ENCODE measurements around the gene THAP6. TPM values are rescaled to one million over a fixed set of nuclear protein-coding genes. Genes with fewer than 3 reads are reported as not detected.

Gene THAP6, protein sequence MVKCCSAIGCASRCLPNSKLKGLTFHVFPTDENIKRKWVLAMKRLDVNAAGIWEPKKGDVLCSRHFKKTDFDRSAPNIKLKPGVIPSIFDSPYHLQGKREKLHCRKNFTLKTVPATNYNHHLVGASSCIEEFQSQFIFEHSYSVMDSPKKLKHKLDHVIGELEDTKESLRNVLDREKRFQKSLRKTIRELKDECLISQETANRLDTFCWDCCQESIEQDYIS
- 14.5 TPM for polyA plus RNA-seq (2013)

DNA sequence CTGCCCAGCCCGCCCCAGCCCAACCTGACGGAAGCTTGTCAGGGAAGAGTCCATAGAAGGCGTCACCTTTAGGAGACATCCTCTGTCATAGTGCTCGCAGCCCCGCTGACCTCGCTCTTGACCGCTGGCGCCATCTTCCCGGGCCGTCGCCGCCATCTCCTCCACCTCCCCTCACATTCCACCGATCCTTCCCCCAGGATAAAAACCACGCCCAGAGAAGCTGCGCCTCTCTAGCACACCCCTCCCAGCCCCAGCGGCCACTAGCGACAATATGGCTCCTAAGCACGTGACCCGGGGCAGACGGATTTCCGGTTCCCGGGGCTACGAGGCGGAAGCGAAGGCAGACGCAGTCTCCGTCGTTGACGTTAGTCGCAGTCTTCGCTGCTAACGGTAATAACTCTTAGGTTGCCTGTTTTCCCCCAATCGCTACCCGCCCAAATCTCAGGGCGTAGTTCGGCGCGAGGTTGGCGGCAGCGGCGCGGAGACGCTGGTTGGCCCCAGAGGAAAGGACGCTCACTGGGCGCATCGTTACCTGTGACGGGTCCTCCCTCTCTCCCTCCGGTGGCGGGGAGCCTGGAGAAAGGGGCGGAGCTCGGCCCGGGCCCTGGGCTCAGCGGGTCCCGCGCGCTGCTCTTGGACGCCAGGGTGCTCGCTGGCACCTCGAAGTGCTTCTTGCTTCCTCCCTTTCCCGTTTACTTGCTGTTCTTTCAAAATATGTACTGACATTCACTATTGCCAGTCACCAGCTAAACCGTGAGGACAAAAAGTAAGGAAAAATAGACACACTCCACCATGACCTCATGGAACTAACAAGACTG is at the start of gene THAP6, which contains the start of gene RCHY1:
THAP6 (plus strand) TSS at position 343 of the 818 bp plus-strand sequence. CDS start 980 bp downstream, outside the sequence.
RCHY1 (minus strand) TSS at position 273 of the 818 bp plus-strand sequence; CDS start at position 156, 117 bp downstream.
- POLR2A ChIA-PET: interaction anchor here (1.2 kb wide), 1 partner anchor 210 kb away, joined by 3 read pairs; the partner anchor contains the start of gene USO1
- Histone ChIP-seq H3K36me3 (ENCODE audit: control insufficient read depth in 4 of 4, insufficient read depth in 4 of 4, low read length in 3 of 4) (peaks cover 3 to 20% (median 13%) of the 10 kb centered on the region in 4 experiments), H3K27ac (ENCODE audit: insufficient read depth in 1 of 2, low read depth in 1 of 2, low read length in 2 of 2, poor library complexity in 1 of 2, severe bottlenecking in 2 of 2) (peak within 1 kb of the TSS; percentile 85 to 94), H3K27me3 (replicated peaks in 2 of 5; ENCODE audit: control insufficient read depth in 4 of 5, insufficient read depth in 5 of 5, low read length in 4 of 5) (no peaks in the 10 kb centered on the region), H3K9me3 (ENCODE audit: control extremely low read depth in 1 of 5, control insufficient read depth in 4 of 5, insufficient read depth in 2 of 5, low read depth in 1 of 5, low read length in 4 of 5) (peaks cover 0 to 4% (median 2%) of the 10 kb centered on the region in 5 experiments), H3K4me1 (ENCODE audit: control extremely low read depth in 1 of 4, control insufficient read depth in 4 of 4, insufficient read depth in 4 of 4, low read length in 3 of 4) (peaks cover 29 to 38% (median 33%) of the 10 kb centered on the region in 4 experiments), H3K4me3 (ENCODE audit: control insufficient read depth in 1 of 7, extremely low read depth in 1 of 7, insufficient read depth in 4 of 7, low read depth in 2 of 7, low read length in 6 of 7) (peak within 1 kb of the TSS; percentile 89 to 97 (median 91))
- CTCF ChIA-PET: interaction anchor here (0.9 to 1.6 kb wide), 3 partner anchors 10 to 196 kb away, joined by 3 to 4 read pairs (median 3); no protein-coding TSS in a partner anchor
- peak; percentile 95 to 97 (median 96) for DNase-seq
- WGBS (ENCODE audit: insufficient coverage): under 1% methylated on average over 60 of the region's 61 CpGs

DNA sequence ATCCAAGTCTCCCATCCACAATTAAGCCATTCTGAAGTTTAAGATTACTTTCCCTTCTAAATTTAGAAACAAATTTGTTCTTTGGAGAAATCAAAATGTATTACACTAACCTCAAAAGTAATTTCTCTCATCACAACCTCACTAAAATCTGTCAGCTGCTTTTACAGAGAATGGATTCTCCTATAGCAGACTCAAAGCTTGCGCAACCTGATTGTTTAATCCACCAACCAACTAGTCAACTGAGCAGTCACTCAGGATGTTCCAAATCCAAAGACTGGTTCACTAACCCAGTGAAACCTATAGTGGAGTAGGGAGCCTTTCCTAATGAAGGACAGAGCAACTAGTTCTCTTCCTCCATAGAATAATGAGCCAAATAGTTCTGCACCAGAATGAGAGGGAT is 44.4 kb upstream of the THAP6 start:
- 88% methylated on average over 1 of the region's 1 CpG for WGBS (ENCODE audit: insufficient coverage)
- POLR2A ChIA-PET: no interaction called here

DNA sequence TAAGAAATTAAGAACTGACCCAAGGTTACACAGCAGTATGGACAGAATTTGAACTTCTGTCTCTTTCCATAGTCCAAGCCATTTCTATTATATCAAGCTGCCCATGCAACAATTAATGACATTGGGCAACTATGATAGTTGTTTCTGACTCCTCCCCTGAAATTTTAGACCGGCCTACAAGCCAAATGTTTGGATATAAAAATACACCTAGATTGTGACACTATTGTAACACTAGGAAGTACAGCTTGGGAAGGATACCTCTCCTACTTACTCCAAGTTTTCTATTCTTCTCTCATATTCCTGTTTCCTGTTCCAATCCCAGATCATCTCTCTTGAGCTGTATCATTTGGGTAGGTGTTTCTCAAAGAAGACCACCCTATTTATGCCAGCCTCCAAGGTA is 43.5 kb upstream of the THAP6 start:
- DNase-seq: no peak
- Histone ChIP-seq H3K4me1 (ENCODE audit: control extremely low read depth in 1 of 4, control insufficient read depth in 4 of 4, insufficient read depth in 4 of 4, low read length in 3 of 4) (no peaks in the 10 kb centered on the region), H3K4me3 (ENCODE audit: control insufficient read depth in 1 of 7, extremely low read depth in 1 of 7, insufficient read depth in 4 of 7, low read depth in 2 of 7, low read length in 6 of 7) (no peak overlapping the region), H3K36me3 (ENCODE audit: control insufficient read depth in 4 of 4, insufficient read depth in 4 of 4, low read length in 3 of 4) (no peaks in the 10 kb centered on the region), H3K27me3 (replicated peaks in 2 of 5; ENCODE audit: control insufficient read depth in 4 of 5, insufficient read depth in 5 of 5, low read length in 4 of 5) (no peaks in the 10 kb centered on the region), H3K9me3 (ENCODE audit: control extremely low read depth in 1 of 5, control insufficient read depth in 4 of 5, insufficient read depth in 2 of 5, low read depth in 1 of 5, low read length in 4 of 5) (no peaks in the 10 kb centered on the region), H3K27ac (ENCODE audit: insufficient read depth in 1 of 2, low read depth in 1 of 2, low read length in 2 of 2, poor library complexity in 1 of 2, severe bottlenecking in 2 of 2) (no peak overlapping the region)
- ChIA-PET CTCF (no interaction called here), POLR2A (no interaction called here)
- WGBS (ENCODE audit: insufficient coverage): 100% methylated on average over 1 of the region's 1 CpG

More for the DNA sequence above, 44.4 kb upstream of the THAP6 start:
- H3K4me3 ChIP-seq (ENCODE audit: control insufficient read depth in 1 of 7, extremely low read depth in 1 of 7, insufficient read depth in 4 of 7, low read depth in 2 of 7, low read length in 6 of 7): no peak overlapping the region
- H3K36me3 ChIP-seq (ENCODE audit: control insufficient read depth in 4 of 4, insufficient read depth in 4 of 4, low read length in 3 of 4): no peaks in the 10 kb centered on the region
- CTCF ChIA-PET: no interaction called here
- H3K4me1 ChIP-seq (ENCODE audit: control extremely low read depth in 1 of 4, control insufficient read depth in 4 of 4, insufficient read depth in 4 of 4, low read length in 3 of 4): no peaks in the 10 kb centered on the region
- DNase-seq: no peak
- H3K27ac ChIP-seq (ENCODE audit: insufficient read depth in 1 of 2, low read depth in 1 of 2, low read length in 2 of 2, poor library complexity in 1 of 2, severe bottlenecking in 2 of 2): no peak overlapping the region
- H3K27me3 ChIP-seq (replicated peaks in 2 of 5; ENCODE audit: control insufficient read depth in 4 of 5, insufficient read depth in 5 of 5, low read length in 4 of 5): no peaks in the 10 kb centered on the region
- no peaks in the 10 kb centered on the region for H3K9me3 ChIP-seq (ENCODE audit: control extremely low read depth in 1 of 5, control insufficient read depth in 4 of 5, insufficient read depth in 2 of 5, low read depth in 1 of 5, low read length in 4 of 5)

DNA sequence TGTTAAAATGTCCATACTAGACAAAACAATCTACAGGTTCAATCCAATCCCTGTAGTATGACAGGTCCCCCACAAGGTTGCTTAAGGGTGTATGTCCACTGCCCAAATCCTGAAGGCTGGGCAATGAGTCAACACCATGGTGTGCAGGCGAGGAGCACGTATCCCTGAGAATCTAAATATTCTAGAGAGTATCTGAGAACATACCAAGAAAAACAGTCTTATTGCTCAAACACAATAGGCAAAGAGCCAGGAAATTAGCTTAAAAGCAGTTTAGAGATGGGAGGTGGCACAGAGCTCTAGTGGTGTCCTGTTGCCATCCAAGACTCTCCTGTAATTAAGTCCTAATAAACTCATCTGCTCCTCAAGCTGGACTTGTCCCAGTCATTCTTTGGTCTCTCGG is 37.1 kb upstream of the THAP6 start:
- WGBS (ENCODE audit: insufficient coverage): 100% methylated on average over 1 of the region's 3 CpGs
- H3K36me3 ChIP-seq (ENCODE audit: control insufficient read depth in 4 of 4, insufficient read depth in 4 of 4, low read length in 3 of 4): peaks cover 12 to 44% (median 27%) of the 10 kb centered on the region in 4 experiments
- no peaks in the 10 kb centered on the region for H3K4me1 ChIP-seq (ENCODE audit: control extremely low read depth in 1 of 4, control insufficient read depth in 4 of 4, insufficient read depth in 4 of 4, low read length in 3 of 4)
- CTCF ChIA-PET: no interaction called here
- H3K9me3 ChIP-seq (ENCODE audit: control extremely low read depth in 1 of 5, control insufficient read depth in 4 of 5, insufficient read depth in 2 of 5, low read depth in 1 of 5, low read length in 4 of 5): peaks cover 0 to 7% (median 2%) of the 10 kb centered on the region in 5 experiments
- no peak for DNase-seq
- H3K27me3 ChIP-seq (replicated peaks in 2 of 5; ENCODE audit: control insufficient read depth in 4 of 5, insufficient read depth in 5 of 5, low read length in 4 of 5): no peaks in the 10 kb centered on the region
- POLR2A ChIA-PET: no interaction called here
- no peak overlapping the region for H3K27ac ChIP-seq (ENCODE audit: insufficient read depth in 1 of 2, low read depth in 1 of 2, low read length in 2 of 2, poor library complexity in 1 of 2, severe bottlenecking in 2 of 2)
- no peak overlapping the region for H3K4me3 ChIP-seq (ENCODE audit: control insufficient read depth in 1 of 7, extremely low read depth in 1 of 7, insufficient read depth in 4 of 7, low read depth in 2 of 7, low read length in 6 of 7)

DNA sequence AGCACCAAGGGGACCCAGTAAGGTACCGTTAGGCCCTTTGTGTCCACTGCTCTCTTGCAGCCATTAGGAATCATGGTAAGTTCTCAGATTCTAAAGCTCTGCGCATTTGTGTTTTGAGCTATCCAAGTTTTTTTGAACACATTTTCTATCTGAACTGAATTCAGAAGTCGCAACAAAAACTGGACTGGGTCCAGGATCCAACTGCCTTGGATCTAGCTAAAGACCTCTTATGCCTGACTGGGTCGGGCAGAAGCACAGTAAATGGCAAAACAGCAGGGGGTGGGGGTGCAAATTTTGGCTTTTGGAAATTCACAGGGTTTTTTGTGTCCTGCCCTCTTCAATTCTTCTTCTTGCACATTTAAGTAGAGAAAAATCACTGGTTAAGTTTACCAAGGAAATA is 30.1 kb upstream of the THAP6 start:
- Histone ChIP-seq H3K27ac (ENCODE audit: insufficient read depth in 1 of 2, low read depth in 1 of 2, low read length in 2 of 2, poor library complexity in 1 of 2, severe bottlenecking in 2 of 2) (no peak overlapping the region), H3K36me3 (ENCODE audit: control insufficient read depth in 4 of 4, insufficient read depth in 4 of 4, low read length in 3 of 4) (peaks cover 13 to 58% (median 33%) of the 10 kb centered on the region in 4 experiments), H3K27me3 (replicated peaks in 2 of 5; ENCODE audit: control insufficient read depth in 4 of 5, insufficient read depth in 5 of 5, low read length in 4 of 5) (no peaks in the 10 kb centered on the region), H3K9me3 (ENCODE audit: control extremely low read depth in 1 of 5, control insufficient read depth in 4 of 5, insufficient read depth in 2 of 5, low read depth in 1 of 5, low read length in 4 of 5) (no peaks in the 10 kb centered on the region), H3K4me3 (ENCODE audit: control insufficient read depth in 1 of 7, extremely low read depth in 1 of 7, insufficient read depth in 4 of 7, low read depth in 2 of 7, low read length in 6 of 7) (no peak overlapping the region), H3K4me1 (ENCODE audit: control extremely low read depth in 1 of 4, control insufficient read depth in 4 of 4, insufficient read depth in 4 of 4, low read length in 3 of 4) (no peaks in the 10 kb centered on the region)
- WGBS (ENCODE audit: insufficient coverage): 100% methylated on average over 4 of the region's 4 CpGs
- ChIA-PET CTCF (no interaction called here), POLR2A (no interaction called here)
- no peak for DNase-seq

DNA sequence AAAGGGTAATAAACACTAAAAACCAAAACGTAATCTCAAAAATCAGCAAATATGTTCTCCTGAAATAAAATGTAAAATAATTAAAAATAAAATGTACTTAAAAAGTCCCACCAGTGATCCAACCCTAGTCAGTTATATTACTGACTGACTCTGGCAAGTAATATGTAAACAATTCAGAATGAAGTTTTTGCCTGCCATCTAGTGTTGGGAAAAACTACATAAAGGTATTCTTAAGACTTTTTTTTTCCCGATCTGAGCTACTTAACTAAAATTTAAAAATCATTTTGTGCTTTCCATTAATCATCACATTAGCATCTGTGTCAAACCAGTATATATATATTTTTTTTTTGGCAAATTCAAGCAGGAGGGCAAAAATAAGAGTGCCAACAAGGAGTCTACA is 24.1 kb upstream of the THAP6 start:
- WGBS (ENCODE audit: insufficient coverage): no CpG with 5 or more reads among the region's 2 CpGs
- Histone ChIP-seq H3K36me3 (ENCODE audit: control insufficient read depth in 4 of 4, insufficient read depth in 4 of 4, low read length in 3 of 4) (peaks cover 5 to 56% (median 34%) of the 10 kb centered on the region in 4 experiments), H3K9me3 (ENCODE audit: control extremely low read depth in 1 of 5, control insufficient read depth in 4 of 5, insufficient read depth in 2 of 5, low read depth in 1 of 5, low read length in 4 of 5) (no peaks in the 10 kb centered on the region), H3K27me3 (replicated peaks in 2 of 5; ENCODE audit: control insufficient read depth in 4 of 5, insufficient read depth in 5 of 5, low read length in 4 of 5) (no peaks in the 10 kb centered on the region), H3K4me1 (ENCODE audit: control extremely low read depth in 1 of 4, control insufficient read depth in 4 of 4, insufficient read depth in 4 of 4, low read length in 3 of 4) (no peaks in the 10 kb centered on the region), H3K27ac (ENCODE audit: insufficient read depth in 1 of 2, low read depth in 1 of 2, low read length in 2 of 2, poor library complexity in 1 of 2, severe bottlenecking in 2 of 2) (no peak overlapping the region), H3K4me3 (ENCODE audit: control insufficient read depth in 1 of 7, extremely low read depth in 1 of 7, insufficient read depth in 4 of 7, low read depth in 2 of 7, low read length in 6 of 7) (no peak overlapping the region)
- ChIA-PET POLR2A (no interaction called here), CTCF (interaction anchor here (1.2 to 1.3 kb wide), 2 partner anchors 9 to 11 kb away, joined by 3 read pairs; no protein-coding TSS in a partner anchor)
- DNase-seq: peak; percentile 29 to 50 (median 42)

Data from common myeloid progenitor, CD34-positive (primary cell).